ENCODE results near the gene ADGRG2.
"Not testable (repeated sequence)": the region's sequence is repeated elsewhere in the genome, so short reads cannot be mapped to it uniquely, and the experiment has no call there.

ADGRG2 gene

DNA sequence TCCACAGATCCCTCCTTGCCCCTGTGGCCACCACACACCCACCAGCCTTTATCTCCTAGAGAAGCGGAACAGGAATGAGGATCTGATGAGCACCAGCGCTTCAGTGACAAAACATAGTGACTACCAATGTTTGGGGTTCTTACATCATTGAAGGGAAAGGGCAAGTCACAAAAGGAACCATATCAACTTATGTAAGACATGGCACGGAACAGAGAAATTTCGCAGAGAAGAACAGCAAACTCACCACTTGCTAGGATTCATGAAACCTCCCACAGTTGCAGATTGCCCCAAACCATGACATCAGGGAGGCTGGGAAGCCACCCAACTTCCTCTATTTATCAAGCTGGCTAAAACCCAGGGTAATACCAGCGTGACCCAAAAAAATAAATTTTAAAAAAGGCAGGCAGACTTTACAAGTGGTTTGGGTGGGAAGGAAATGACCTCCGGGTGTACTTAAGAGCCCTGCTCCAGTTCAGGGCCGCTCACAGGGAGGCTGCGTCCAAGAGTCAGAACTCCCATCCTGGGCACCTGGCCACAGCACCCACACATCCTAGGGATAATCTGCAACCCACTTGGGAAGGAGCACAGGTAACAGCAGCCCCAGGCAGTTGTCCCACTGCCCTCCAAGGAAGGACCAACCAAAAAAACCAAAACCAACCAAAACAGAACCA is 36.0 kb downstream of the ADGRG2 start:
- DNase-seq (ENCODE audit: low read depth in 2 of 2): no peak

DNA sequence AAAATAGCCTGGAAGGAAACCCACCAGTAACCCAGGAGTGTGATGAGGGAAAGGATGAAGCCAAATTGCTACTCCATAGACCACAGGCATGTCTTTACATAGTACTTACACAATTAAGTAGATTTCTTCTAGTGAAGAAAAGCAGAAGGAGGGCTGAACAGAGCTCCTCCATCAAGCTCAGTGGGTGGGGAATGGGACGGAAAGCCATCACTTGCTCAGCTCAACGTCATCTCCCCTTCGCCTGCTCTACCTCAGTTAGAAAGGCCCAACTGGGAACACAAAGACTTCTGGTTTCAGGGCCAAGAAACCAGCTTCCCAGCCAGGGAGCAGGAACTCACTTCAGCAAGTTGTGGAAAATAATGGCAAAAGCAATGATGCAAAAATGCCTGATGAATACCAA is 36.6 kb downstream of the ADGRG2 start:
- DNase-seq (ENCODE audit: low read depth in 2 of 2): no peak

DNA sequence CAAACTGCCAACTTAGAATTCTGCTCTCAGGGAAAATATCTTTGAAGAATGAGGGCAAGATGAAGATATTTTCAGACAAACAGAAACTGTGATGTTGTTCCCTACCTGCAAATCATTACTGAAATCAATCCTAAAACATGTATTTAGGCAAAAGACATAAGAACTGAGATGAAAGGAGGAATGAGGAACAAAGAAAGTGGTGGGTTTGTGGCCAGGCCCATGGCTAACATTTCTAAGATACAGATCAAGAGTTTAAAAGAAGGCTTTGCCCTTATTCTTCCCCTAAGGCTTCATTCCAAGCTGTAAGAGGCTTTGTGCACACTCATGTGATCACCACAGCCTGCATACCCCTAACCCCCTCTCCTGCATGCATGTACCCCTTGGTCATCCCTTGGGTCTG is 46.5 kb downstream of the ADGRG2 start:
- no peak for DNase-seq (ENCODE audit: low read depth in 2 of 2)

DNA sequence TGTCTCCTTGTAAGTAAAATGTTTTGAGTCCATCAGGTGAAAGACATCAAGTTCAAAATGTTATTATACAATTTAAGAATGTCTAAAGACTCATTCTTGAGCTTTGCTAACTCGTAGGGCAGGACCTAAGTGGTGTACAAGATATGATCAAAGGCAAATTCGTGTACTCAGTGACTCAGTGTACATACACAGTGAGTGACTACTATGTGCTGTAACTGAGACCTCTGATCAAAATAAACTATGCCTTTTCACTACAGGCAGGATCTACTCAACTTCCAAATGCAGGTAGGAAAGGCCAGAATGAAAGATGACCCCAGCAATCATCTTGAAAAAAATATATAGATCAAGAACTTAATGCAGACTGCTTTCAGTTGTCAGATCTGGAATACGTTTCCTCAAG is 49.9 kb downstream of the ADGRG2 start:
- no peak for DNase-seq (ENCODE audit: low read depth in 2 of 2)

DNA sequence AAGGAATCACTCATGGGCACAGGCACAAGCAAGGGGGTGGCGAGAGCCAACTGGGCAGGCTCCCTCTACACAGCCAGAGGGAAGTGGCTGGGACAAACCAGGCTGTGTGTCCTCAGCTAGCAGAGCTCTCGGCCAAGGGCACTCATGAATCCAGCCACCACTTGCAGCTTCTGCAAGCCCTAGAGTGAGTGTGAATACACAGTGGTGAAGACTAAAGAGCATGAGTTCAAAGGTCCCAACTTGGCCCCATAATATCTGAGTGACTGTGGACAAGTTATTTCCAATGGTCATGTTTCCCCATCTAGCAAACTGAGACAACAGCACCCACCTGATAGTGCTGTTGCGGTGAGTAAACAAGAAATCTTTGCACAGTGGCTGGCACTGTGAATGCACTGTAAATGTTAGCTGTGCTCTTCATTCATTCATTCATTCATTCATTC is 51.7 kb downstream of the ADGRG2 start:
- no peak for DNase-seq (ENCODE audit: low read depth in 2 of 2)

DNA sequence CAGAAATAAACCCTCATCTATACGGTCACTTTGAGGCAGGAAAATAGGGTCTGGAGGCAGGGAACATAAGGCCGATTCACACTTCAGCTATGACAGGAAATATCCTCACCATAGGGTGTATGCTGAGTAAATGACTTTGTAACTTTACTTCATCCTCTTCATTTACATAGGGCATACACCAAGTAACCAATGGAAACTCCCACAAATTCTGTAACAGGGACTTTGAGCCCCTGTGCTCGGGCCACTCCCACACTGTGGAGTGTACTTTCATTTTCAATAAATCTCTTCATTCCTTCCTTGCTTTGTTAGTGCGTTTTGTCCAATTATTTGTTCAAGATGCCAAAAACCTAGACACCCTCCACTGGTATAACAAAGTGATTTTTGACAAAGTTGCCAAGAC is 55.3 kb downstream of the ADGRG2 start:
- not testable (repeated sequence) for DNase-seq (ENCODE audit: low read depth in 2 of 2)

DNA sequence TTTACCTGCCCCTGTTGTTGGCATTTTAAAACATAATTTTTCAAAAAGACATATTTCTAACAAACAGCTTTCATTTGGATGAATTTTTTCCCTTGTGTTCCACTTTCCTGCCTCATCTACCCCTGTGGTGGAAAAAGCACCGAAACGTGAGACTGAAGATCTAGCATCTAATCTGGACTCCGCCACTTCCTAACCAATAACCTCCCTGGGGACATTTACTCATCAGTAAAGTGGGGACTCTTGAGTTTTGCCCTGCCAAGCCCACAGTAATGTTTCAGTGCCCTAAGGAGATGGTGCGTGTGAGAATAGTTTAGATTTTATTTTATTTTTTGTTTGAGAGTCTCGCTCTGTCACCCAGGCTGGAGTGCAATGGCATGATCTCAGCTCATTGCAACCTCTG is 56.7 kb downstream of the ADGRG2 start:
- no peak for DNase-seq (ENCODE audit: low read depth in 2 of 2)

DNA sequence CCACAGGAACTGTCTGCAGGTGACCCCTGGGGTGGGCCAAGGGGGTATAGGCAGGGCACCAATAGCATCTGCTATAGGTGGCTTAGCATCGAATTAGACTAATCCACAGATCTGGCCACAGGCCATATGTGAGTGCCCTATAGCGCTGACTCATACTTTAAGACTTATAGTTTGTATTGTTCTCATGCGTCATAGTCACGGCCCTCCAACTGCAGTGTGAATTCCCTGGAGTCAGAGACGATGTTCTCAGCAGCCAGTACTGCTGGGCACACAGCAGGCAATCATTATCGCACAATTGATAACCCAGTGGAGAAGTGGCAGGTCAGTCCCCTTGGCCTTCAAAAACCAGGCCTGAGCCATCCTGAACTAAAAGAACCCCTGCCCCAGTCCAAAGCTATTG is 58.1 kb downstream of the ADGRG2 start:
- DNase-seq (ENCODE audit: low read depth in 2 of 2): no peak

DNA sequence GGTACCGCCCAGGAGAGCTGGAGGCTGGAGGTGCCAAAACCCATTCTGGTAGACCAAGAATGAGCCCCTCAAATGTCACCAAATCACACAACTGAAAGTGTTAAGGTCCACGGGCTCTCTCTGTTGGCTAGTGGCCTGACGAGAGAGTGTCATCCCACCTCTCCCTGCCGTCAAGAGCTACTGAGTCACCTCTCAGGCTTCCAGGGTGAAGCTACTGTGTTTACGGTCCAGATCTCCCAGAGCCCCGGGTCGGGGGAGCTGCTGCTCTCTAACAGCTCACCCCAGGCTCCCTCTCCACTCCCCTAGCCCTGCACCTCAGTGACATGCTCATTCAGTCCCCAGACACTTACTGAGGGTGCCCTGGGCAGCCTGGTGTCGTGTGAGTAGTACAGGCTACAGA is 59.2 kb downstream of the ADGRG2 start:
- no peak for DNase-seq (ENCODE audit: low read depth in 2 of 2)

DNA sequence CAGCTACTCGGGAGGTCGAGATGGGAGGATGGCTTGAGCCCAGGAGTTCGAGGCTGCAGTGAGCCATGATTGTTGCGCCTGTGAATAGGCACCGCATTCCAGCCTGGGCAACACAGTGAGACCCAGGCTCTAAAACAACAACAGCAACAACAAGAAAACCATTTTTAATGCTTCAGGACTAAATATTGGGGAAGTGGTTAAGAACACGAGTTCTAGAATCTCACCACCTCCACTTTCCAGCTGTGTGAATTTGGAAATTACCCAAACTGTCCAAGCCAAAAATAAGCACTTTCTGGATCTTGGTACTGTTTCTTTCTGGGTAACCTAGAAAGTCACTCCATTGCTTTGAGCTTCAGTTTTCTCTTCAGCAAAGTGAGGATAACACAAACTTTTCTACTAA is 63.2 kb downstream of the ADGRG2 start:
- no peak for DNase-seq (ENCODE audit: low read depth in 2 of 2)

DNA sequence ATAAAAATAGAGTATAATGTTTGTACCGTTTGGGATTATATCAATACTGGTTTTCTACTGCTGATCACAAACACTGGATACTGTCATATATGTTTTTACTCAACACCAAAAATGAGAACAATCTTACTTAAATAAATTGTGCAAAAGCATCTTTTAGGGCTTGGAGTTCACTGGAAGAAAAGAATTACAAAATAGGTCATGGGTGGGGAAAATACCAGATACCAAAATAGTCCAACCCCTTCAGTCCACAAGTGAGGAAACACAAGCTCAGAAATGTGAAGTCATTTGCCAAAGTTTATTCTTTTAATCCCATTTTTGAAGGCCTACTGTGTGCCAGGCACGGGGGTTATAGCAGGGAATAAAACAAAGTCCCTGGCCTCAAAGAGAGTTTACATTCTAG is 64.4 kb downstream of the ADGRG2 start:
- no peak for DNase-seq (ENCODE audit: low read depth in 2 of 2)

DNA sequence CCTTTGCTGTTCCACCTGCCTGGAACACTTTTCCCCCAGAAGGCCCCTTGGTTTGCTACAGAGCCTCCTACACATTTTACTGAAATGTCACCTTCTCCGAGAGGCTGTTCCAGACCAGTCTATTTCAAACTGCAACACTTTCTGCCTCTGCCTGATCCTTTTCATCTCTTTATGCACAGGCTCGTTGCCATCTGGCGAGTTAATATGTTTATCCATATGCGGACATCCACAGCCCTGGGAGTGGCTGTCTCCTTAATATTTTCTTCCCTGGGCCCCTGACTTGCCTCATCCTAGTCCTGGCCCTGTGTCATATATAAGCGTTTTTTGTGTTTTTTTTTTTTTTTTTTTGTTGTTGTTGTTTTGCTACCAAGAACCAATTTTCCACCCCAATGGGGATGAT is 73.2 kb downstream of the ADGRG2 start:
- DNase-seq (ENCODE audit: low read depth in 2 of 2): no peak

DNA sequence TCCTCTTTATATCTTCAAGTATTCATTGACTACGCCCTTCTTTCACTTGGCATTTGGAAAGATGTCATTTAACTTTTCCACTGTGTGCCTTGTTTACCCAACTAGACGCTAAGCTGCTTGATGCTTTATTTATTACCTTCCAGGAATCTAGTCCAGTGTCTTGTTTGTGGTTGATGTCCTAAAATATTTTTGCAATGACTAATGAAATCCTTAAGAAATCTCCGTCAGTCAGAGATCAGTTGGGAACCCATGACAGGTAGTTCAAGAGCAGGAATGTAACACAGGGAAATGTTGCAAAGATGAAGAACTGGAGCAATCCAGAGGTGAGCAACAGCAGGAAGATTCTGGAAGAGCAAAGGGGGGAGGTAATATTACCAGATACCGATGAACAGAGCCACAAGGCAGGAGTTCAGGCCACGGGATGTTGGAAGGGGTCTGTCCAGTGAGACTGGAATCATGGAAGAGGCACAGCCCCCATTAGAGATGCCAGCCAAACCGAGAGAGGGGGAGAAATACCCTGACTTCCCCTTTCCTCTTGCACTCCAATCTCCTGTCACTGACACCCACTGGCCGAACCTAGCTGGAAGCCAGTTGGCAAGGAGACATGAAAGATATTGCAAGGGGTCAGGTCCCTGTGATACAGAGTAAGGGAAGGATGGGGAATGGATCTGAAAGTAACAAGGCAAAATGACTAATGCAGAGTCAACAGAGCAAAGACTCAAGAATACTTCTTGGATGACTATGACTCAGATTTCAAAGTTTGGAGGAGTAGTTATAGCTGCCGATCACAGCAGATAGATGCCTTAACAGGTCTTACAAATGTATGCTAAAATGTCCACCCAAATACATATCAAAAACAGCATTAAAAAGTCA is 75.7 kb downstream of the ADGRG2 start:
- no peak for DNase-seq (ENCODE audit: low read depth in 2 of 2)

DNA sequence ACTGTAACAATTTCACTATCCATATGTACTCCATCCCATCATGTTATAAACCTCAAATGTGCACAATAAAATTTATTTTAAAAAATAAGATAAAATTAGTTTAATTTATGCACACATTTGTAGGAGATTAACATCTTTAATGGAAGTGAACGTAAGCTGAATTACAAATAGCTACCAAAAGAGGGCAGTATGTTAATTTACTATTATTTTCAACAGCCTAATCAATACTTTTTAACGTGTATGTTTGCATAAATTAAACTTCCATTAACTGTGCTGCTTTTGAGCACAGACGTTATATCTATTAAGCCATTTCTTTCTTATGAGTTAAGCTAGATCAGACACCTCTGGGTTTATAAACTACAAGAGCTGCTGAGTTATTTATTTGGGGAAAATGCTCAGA is 81.9 kb downstream of the ADGRG2 start:
- no peak for DNase-seq (ENCODE audit: low read depth in 2 of 2)

DNA sequence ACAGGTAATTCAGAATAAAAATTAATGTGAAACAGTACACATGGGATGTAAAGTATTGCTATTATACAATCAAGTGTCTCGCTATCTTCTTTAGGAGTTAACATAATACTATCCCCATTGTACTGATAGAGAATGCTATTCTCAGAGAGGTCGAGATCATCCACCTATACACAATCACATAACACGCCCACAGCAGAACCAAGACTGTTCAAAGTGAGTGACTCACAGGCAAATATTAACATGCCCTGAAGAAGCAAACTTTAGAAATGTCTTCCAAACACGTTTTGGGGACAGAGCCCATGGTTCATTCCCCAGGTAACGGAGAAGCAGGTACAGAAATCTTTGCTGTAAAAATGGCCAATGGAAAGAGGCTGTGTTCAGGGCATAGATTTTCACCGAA is 88.2 kb downstream of the ADGRG2 start:
- no peak for DNase-seq (ENCODE audit: low read depth in 2 of 2)

DNA sequence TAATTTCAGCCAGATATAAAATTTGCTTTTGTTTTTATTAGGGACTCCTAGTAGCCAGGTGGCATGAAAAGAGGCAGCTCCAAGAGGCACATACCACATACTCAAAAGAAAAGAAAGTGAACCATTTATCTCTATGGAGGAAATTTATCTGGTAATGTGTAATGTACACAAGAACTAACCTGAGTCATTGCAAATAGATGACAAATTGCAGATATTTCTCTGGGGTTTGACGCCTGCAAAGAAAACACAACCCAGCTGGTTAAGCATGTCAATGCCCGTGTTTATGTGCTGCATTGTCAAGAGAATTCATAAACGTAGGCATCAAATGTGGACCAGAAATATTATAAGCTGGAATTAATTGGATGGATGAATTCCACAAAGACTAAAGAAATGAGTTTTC is 91.5 kb downstream of the ADGRG2 start:
- DNase-seq (ENCODE audit: low read depth in 2 of 2): no peak

DNA sequence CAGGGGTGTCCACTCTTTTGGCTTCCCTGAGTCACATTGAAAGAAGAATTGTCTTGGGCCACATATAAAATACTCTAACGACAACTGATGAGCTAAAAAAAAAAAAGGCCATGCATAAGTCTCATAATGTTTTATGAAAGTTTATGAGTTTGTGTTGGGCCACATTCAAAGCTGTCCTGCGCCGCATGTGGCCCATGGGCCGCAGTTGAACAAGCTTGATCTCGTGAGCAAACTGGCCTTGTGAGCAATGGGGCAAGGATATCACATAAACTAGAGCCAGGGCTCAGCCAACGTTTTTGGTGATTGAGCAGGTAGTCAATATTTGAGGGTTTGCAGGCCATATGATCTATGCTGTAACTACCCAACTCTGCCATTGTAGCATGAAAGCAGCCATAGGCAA is 93.7 kb downstream of the ADGRG2 start:
- DNase-seq (ENCODE audit: low read depth in 2 of 2): no peak

DNA sequence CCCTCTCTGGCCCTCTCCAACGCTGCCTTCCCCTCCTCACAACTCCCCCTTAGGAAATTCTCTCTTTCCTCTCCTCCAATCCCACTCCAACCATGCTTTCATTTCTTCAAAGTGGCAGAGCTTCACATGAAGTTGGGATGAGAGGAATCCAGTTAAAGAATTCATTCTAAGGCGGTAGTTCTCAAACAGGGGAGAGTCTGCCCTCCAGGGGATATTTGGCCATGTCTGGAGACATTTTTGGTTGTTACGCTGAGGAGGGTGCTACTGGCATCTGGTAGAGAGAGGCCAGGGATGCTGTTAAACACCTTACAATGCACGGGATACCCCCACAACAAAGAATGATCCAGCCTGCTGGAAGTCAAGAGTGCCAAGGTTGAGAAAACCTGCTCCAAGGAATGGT is 97.9 kb downstream of the ADGRG2 start:
- DNase-seq (ENCODE audit: low read depth in 2 of 2): no peak

DNA sequence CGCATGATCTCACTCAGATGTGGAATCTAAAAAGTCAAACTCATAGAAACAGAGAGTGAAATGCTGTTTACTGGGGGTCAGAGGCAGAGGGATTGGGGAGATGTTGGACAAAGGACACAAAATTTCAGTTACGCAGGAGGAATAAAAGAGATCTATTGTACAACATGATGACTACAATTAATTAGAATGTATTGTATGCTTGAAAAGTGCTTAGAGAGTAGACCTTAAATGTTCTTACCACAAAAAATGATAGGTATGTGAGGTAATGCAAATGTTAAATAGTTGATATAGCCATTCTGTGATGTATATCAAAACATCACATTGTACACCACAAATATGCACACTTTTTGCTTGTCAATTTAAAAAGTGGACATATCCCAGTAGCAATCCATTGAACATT is 102.3 kb downstream of the ADGRG2 start:
- DNase-seq (ENCODE audit: low read depth in 2 of 2): no peak

DNA sequence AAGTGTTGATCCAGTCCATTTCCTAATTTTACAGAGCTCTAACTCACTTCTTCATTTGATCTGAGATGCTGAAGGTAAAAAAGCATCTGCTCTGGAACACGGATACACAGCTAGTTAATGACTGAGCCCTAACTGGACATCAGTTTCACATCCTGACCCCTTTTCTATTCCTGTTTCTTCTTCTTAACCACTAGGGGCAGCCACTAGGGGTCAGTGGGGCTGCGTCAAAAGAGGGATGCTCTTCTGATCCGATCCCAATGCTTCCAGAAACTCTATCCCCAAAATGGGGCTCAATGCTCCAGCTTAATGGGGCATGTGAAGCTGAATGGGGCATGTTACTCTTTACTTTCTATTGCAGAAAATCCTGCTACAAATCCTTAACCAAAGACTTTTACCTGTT is 105.0 kb downstream of the ADGRG2 start:
- DNase-seq (ENCODE audit: low read depth in 2 of 2): no peak

DNA sequence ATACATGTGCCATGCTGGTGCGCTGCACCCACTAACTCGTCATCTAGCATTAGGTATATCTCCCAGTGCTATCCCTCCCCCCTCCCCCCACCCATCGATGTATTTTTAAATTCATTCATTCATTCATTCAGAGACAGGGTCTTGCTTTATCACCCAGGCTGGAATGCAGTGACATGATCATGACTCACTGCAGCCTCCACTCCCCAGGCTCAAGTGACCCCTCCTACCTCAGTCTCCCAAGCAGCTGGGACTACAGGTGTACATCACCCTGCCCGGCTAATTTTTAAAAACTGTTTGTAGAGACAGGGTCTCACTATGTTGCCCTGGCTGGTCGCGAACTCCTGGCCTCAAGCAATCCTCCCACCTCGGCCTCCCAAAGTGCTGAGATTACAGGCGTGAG is 105.7 kb downstream of the ADGRG2 start:
- DNase-seq (ENCODE audit: low read depth in 2 of 2): not testable (repeated sequence)

DNA sequence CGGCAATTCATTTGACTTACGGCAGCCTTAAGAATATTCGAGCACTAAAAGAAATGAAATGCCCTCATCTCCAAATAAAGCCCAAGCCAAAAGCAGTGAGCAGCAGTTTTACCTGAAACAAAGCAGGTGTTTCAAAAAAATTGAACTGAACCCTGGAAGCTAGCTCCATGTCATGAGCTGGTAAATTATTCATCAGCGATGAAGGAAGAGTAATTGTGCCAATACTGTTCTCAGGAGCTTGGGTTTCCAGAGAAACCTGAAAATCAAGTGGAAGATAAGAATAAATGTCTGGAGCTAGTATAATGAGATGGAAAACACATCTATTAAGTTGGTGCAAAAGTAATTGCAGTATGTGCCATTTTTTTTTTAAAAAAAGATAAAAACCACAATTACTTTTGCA is 114.4 kb downstream of the ADGRG2 start:
- no peak for DNase-seq (ENCODE audit: low read depth in 2 of 2)

DNA sequence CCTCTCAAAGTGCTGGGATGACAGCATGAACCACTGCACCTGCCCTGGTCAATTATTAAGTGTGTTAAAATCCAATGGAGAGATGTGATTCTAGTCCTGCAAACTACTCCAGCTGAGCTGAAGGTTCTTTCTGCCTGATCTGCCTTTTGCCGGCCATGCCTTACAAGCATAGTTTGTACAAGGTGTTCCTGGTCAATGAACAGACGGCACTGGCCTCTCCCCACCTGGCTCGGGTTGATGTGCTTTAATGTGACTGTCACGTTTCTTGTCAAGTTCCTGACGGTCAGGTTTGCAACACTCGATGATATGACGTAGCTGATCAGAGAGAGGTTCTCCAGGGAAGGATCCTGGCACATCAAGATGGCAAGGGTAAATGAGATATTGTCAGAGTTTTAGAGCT is 115.3 kb downstream of the ADGRG2 start:
- DNase-seq (ENCODE audit: low read depth in 2 of 2): no peak
